Smooth muscle cell (in vitro differentiated cells): ENCODE results near the gene MAML2. TPM values are rescaled to one million over a fixed set of nuclear protein-coding genes. Genes with fewer than 3 reads are reported as not detected.

ENCODE experiments used
- DNase-seq: peaks from one replicate; lab custom pipeline; 2025; ENCODE audit not compliant: unreplicated experiment; lab: John Stamatoyannopoulos, UW
- H2AFZ ChIP-seq: fragments of 200-600 bp; sonication (generic); 2 replicates; pipeline ENCODE4 v1.6.0; 2016; ENCODE audit warnings: antibody characterized with exemption, low read depth, mild to moderate bottlenecking
- H3F3A ChIP-seq: fragments of 200-600 bp; sonication (generic); 2 replicates; pipeline ENCODE4 v1.6.0; 2017; ENCODE audit warnings: antibody characterized with exemption, low read depth
- H3K27ac ChIP-seq: fragments of 200-600 bp; sonication (generic); 2 replicates; pipeline ENCODE4 v1.5.1; 2016; ENCODE audit warnings: low read depth, mild to moderate bottlenecking
- H3K27me3 ChIP-seq: fragments of 200-600 bp; sonication (generic); 2 replicates; pipeline ENCODE4 v1.6.1; 2016; ENCODE audit warnings: low read depth, mild to moderate bottlenecking
- H3K36me3 ChIP-seq: fragments of 200-600 bp; sonication (generic); 2 replicates; pipeline ENCODE4 v1.5.1; 2016; ENCODE audit warnings: low read depth
- H3K4me1 ChIP-seq: fragments of 200-600 bp; sonication (generic); 2 replicates; pipeline ENCODE4 v1.5.1; 2016; ENCODE audit warnings: low read depth
- H3K4me2 ChIP-seq: fragments of 200-600 bp; sonication (generic); 2 replicates; pipeline ENCODE4 v1.6.0; 2016; ENCODE audit warnings: mild to moderate bottlenecking
- H3K4me3 ChIP-seq: fragments of 200-600 bp; sonication (generic); 2 replicates; pipeline ENCODE4 v1.5.1; 2016; ENCODE audit warnings: mild to moderate bottlenecking
- H3K79me2 ChIP-seq: fragments of 200-600 bp; sonication (generic); 2 replicates; pipeline ENCODE4 v1.6.0; 2016; ENCODE audit warnings: low read depth, mild to moderate bottlenecking
- H3K9ac ChIP-seq: fragments of 200-600 bp; sonication (generic); 2 replicates; pipeline ENCODE4 v1.6.0; 2016; ENCODE audit warnings: low read depth
- H3K9me3 ChIP-seq: fragments of 200-600 bp; sonication (generic); replicated peaks from 2 replicates; pipeline ENCODE4 v1.5.1; 2016; ENCODE audit warnings: low read depth
- H4K20me1 ChIP-seq: fragments of 200-600 bp; sonication (generic); 2 replicates; pipeline ENCODE4 v1.6.0; 2016; ENCODE audit warnings: low read depth
- CTCF ChIP-seq: fragments of 200-600 bp; sonication (generic); IDR thresholded peaks from 2 replicates; pipeline ENCODE4 v1.5.1; 2017; ENCODE audit warnings: borderline replicate concordance, mild to moderate bottlenecking, antibody characterized with exemption; ENCODE audit not compliant: insufficient read depth, poor library complexity, severe bottlenecking
- WGBS: methylation state at CpG from one replicate; pipeline ENCODE4 v1.1.7; 2016; ENCODE audit warnings: low lambda C conversion rate; 5-methylcytosine and 5-hydroxymethylcytosine counted together
- polyA plus RNA-seq: library from polyadenylated mRNA; unstranded; fragments of >200 nt; fragmentation: Nextera tagmentation; extraction: Ambion mirVana; gene quantifications from 2 replicates; pipeline ENCODE4 v1.2.1, GENCODE V29; 2016
- total RNA-seq: library from RNA; depleted of rRNA; stranded (reverse); fragments of >200 nt; gene quantifications from 2 replicates; pipeline ENCODE4 v1.2.3, GENCODE V29; 2014

Gene MAML2
- total and polyA plus RNA-seq, 2 experiments from 2014 or later = 8.7 to 52.4 TPM

- Histone ChIP-seq H3K4me1 (peaks cover 60% of the 10 kb centered on the region), H2AFZ (no peak overlapping the region), H4K20me1 (no peaks in the 10 kb centered on the region), H3K4me2 (peak overlapping the region; percentile 15), H3K9me3 (no peaks in the 10 kb centered on the region), H3K4me3 (no peak overlapping the region), H3K27me3 (no peaks in the 10 kb centered on the region), H3K9ac (peak overlapping the region; percentile 40), H3F3A (peaks cover 56% of the 10 kb centered on the region), H3K36me3 (no peaks in the 10 kb centered on the region), H3K27ac (peak overlapping the region; percentile 91), H3K79me2 (peaks cover 68% of the 10 kb centered on the region)
- TF ChIP-seq CTCF = no peak
- no peak for DNase-seq
Observed at GRCh38 chr11:96215826-96216225, 127.2 kb downstream of the MAML2 start.

DNA sequence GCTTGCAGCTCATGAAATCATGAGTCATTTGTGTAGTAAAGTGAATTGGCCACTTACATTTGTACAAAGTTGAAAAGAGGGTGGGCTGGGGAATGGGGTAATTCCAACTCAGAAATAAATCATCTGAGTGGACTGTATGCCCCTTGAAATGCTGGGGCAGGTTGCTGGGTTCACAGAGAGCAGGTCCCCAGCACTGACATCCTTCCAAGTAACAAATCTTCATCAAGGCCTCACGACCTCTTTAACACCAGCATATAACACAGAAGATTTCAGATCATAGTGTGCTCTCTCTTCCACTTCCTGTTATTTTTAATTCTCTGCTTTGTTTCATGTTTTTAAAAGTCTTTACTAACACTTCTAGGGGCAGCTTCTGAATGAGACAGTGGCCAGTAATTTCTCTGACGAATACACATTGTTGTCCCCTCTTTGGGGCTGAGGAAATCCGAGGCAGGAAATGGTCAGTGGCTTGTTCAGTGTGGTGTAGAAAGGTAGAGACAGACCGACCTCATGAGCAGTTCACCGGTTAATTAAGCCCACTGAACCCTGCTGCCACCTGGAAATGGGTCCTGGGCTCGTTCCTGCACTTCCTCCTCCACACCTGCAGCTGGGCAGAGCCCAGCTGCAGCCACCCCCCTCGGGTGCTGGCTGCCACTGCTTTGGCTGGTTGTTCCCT lies 127.7 kb downstream of the MAML2 start:
- WGBS = 46% methylated on average over 7 of the region's 7 CpGs
- Histone ChIP-seq H3K27me3 (no peaks in the 10 kb centered on the region), H3K9me3 (no peaks in the 10 kb centered on the region), H2AFZ (no peak overlapping the region), H3K9ac (peak overlapping the region; percentile 40), H3K4me3 (no peak overlapping the region), H3F3A (peaks cover 53% of the 10 kb centered on the region), H4K20me1 (no peaks in the 10 kb centered on the region), H3K79me2 (peaks cover 74% of the 10 kb centered on the region), H3K4me1 (peaks cover 54% of the 10 kb centered on the region), H3K36me3 (no peaks in the 10 kb centered on the region), H3K27ac (peak overlapping the region; percentile 91), H3K4me2 (peak overlapping the region; percentile 15)
- TF ChIP-seq CTCF = no peak
- DNase-seq = no peak

GRCh38 chr11:96214777-96215109 lies 128.3 kb downstream of the MAML2 start:
- H3K9ac ChIP-seq = peak overlapping the region; percentile 23
- no peak overlapping the region for H3K4me3 ChIP-seq
- DNase-seq = no peak
- peak overlapping the region; percentile 91 for H3K27ac ChIP-seq
- H3K27me3 ChIP-seq = no peaks in the 10 kb centered on the region
- H4K20me1 ChIP-seq = no peaks in the 10 kb centered on the region
- no peak overlapping the region for H2AFZ ChIP-seq
- H3K9me3 ChIP-seq = no peaks in the 10 kb centered on the region
- WGBS = 70% methylated on average over 1 of the region's 1 CpG
- peaks cover 49% of the 10 kb centered on the region for H3K4me1 ChIP-seq
- no peaks in the 10 kb centered on the region for H3K36me3 ChIP-seq
- H3K4me2 ChIP-seq = peak overlapping the region; percentile 66
- peaks cover 48% of the 10 kb centered on the region for H3F3A ChIP-seq
- TF ChIP-seq CTCF = no peak
- H3K79me2 ChIP-seq = peaks cover 75% of the 10 kb centered on the region

GRCh38 chr11:96213500-96213899 lies 129.5 kb downstream of the MAML2 start:
- peak overlapping the region; percentile 66 for H3K4me2 ChIP-seq

More at GRCh38 chr11:96213500-96213899, 129.5 kb downstream of the MAML2 start:
- Histone ChIP-seq H3K9ac (peak overlapping the region; percentile 58), H3F3A (peaks cover 44% of the 10 kb centered on the region), H3K27me3 (no peaks in the 10 kb centered on the region), H4K20me1 (no peaks in the 10 kb centered on the region), H3K36me3 (no peaks in the 10 kb centered on the region), H3K27ac (peak overlapping the region; percentile 91), H3K4me1 (peaks cover 43% of the 10 kb centered on the region), H3K79me2 (peaks cover 74% of the 10 kb centered on the region), H3K4me3 (no peak overlapping the region), H2AFZ (no peak overlapping the region), H3K9me3 (no peaks in the 10 kb centered on the region)
- TF ChIP-seq CTCF = no peak
- 3% methylated on average over 2 of the region's 2 CpGs for WGBS
- no peak for DNase-seq
